NCI-H2029 (cell line): ENCODE data around the gene RNF4.

Experiments
- DNase-seq: peaks from one replicate; lab custom pipeline; 2025; lab: John Stamatoyannopoulos, UW

The RNF4 gene

GRCh38 chr4:2437475-2438215, 31.3 kb upstream of the RNF4 start:
- DNase-seq: no peak

- no peak for DNase-seq
Measured at GRCh38 chr4:2438822-2439718, 29.8 kb upstream of the RNF4 start.

- no peak for DNase-seq
Measured at GRCh38 chr4:2441393-2442174, 27.3 kb upstream of the RNF4 start.

- DNase-seq: no peak
Measured at GRCh38 chr4:2442175-2442993, 26.5 kb upstream of the RNF4 start.

- no peak for DNase-seq
Measured at GRCh38 chr4:2443061-2443730, 25.7 kb upstream of the RNF4 start.

- DNase-seq: no peak
Measured at GRCh38 chr4:2443956-2444740, 24.8 kb upstream of the RNF4 start.

GRCh38 chr4:2445130-2445529, 23.8 kb upstream of the RNF4 start:
- DNase-seq: no peak

GRCh38 chr4:2445571-2445970, 23.3 kb upstream of the RNF4 start:
- DNase-seq: no peak

GRCh38 chr4:2446656-2447564, 22.0 kb upstream of the RNF4 start:
- DNase-seq: no peak

GRCh38 chr4:2448589-2448988, 20.3 kb upstream of the RNF4 start:
- no peak for DNase-seq

- DNase-seq: no peak
Measured at GRCh38 chr4:2449051-2449450, 19.9 kb upstream of the RNF4 start.

- DNase-seq: no peak
Measured at GRCh38 chr4:2449511-2450392, 19.2 kb upstream of the RNF4 start.

- no peak for DNase-seq
Measured at GRCh38 chr4:2450394-2451035, 18.4 kb upstream of the RNF4 start.

GRCh38 chr4:2451036-2451520, 17.8 kb upstream of the RNF4 start:
- DNase-seq: no peak

GRCh38 chr4:2451821-2452785, 16.8 kb upstream of the RNF4 start:
- no peak for DNase-seq
